K562 treated with DMSO at 1 percent for 24 hours (cell line): ENCODE results near the gene ZNF446. TPM values are rescaled to one million over a fixed set of nuclear protein-coding genes. Genes with fewer than 3 reads are reported as not detected.

Source experiments
- total RNA-seq: library from RNA; unstranded; fragments of 300-600 nt; gene quantifications from 2 replicates; pipeline ENCODE4 v1.2.3, GENCODE V29; 2022; ENCODE audit warnings: low read depth; ENCODE audit not compliant: insufficient read depth

The ZNF446 gene
- total RNA-seq, result 15.2 and 15.7 TPM in 2 replicates

DNA sequence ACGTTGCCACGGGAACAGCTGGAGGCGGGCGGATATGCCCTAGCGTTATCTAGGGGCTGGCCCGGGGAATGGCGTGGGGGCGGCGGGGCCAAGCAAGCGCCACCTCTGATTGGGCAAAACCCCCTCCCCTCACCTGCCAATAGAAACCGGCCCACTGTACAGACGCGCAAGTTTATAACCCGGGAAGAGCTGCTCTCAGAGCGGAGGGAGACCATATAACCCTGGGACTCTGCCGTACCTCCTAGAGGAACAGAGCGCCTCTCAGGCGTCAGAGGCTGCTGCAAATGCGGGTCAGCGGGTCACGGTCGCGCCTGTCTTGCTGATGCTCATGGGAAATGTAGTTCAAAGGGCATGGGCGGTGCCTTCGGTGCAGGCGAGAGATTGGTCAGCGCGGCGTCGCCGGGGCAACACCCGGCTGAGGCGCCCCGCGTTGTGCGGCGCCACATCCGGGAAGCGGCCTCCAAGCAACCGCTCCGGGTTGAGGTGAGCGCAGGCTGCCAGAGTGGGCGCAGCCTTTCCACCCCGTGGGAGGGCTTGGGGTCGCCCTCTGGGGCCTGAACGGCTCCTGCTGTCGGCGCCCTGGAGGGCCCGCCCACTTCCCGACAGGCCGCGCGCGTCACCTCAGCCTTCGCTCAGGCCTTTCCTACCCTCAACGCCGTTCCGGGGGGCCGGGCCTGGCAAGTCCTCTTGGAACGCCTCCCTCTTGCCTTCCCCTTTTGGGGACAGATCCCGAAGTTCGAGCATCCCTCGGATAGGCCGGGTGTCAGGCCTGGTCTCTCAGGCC is at the start of gene ZNF446:
ZNF446 (plus strand) TSS at position 639 of the 784 bp plus-strand sequence. CDS start 867 bp downstream, outside the sequence.

DNA sequence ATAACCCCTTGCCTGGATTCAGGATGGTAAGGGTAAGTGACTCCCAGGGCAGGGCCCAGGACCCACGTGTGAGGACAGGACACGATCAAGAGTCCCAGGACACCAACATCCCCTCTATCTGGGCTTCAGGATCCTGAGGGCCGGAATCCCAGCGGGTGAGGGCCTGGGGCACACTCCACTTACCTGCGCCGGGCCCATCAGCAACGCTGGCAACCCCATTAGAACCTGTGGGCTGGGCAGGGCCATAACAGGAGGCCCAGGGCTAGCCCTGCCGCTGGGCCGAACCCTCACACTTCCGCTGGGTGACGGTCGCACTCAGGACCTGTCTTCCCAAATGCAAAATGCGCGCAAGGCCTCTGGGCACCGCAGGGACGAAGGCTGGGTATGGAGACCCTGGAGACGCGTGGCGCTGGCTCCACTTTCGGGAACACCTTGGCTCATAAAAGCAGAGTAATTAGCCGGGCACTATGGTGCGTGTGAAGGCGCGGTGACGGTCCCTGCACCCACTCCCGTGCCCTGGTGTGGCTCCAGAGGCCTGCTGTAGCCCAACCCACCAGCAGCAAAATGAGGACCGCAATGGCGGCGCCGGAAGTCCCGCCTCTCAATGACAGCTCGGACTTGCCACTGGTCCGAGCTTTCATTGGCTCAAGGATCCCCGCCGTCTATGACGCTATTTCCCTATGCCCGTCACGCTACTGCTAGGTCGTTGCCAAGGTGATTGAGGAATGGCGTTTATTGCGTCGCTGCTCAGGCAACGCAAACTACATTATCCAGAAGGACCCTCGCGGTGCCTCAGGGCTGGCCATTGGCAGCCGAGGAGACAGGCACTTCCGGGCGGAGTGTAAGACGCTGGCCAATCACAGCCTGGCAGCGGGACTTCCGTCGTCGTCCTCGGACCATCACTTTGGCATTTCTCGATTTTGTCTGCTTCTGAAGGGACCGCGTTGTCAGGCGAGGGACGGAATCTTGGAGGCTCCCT is 36.3 kb upstream of the ZNF446 start, which contains the start of gene ZNF132:
ZNF132 (minus strand) TSS at position 578 of the 979 bp plus-strand sequence; CDS start at position 246, 332 bp downstream.

DNA sequence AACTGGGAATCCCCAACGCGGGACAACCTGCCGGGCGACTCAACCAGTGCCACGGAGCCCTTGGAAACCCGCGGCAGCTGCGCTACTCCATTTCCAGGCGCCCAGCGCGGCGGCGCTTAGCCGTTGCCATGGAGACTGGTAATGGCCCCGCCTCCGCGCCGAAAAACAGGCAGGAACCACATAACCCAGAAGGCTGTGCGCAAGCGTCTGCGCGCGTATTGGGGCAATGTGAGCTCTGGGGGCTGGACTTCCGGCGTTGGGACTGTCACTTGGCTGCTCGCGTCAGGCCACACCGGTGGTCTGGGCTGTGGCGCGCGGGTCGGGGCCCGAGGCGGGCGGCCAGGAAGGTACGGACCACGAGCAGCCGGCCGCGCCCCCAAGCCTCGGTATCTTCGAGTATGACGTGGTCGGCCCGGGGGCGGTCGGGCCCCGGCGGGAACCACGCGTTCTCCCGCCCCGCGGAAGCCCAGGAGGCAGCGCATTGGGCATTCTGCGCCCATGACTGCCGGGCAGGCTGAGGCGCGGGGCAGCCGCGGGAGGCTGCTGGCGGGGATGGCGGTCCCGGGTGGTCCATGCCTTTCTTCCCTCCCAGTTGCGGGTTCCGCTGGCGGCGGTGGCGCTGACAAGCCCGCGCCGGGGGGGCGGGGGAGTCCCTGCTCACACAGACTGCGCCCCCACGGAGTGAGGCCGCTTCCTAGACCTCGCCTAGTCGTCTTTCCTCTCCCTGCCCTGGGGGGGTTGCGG is 24.6 kb upstream of the ZNF446 start, which contains the start of gene ZNF324B:
ZNF324B (plus strand) TSS at position 265 of the 744 bp plus-strand sequence. CDS start 2,080 bp downstream, outside the sequence.

DNA sequence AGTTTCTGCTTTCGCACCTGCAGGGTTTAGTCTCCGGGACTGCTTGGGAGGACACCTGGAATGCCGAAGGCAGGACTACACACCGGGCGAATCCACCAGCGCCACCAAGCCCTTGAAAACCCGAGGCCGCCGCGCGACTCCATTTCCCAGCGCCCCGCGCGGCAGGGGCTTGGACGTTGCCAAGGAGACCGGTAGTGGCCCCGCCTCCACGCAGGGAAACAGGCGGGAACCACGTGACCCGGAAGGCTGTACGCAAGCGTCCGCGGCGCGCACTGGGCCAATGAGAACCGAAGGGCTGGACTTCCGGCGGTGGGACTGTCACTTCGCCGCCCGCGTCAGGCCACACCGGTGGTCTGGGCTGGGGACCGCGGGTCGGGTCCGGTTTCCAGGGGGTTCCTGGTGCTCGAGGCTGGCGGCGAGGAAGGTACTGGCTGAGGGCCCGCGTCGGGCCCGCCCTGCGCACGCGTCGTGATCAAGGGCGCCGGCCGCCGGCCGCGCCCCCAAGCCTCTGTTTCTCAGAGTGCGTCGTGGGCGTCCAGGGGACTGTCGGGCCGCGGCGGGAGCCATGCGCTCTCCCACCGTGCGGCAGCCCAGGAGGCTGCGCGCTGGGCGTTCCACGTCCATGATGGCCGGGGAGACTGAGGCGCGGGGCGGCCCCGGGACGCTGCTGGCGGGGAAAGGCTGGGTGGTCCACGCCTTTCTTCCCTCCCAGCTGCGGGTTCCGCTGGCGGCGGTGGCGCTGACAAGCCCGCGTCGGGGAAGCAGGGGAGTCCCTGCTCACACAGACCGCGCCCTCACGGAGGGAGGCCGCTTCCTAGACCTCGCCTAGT is 9.2 kb upstream of the ZNF446 start, which contains the start of gene ZNF324:
ZNF324 (plus strand) TSS at position 321 of the 830 bp plus-strand sequence. CDS start 2,106 bp downstream, outside the sequence.

DNA sequence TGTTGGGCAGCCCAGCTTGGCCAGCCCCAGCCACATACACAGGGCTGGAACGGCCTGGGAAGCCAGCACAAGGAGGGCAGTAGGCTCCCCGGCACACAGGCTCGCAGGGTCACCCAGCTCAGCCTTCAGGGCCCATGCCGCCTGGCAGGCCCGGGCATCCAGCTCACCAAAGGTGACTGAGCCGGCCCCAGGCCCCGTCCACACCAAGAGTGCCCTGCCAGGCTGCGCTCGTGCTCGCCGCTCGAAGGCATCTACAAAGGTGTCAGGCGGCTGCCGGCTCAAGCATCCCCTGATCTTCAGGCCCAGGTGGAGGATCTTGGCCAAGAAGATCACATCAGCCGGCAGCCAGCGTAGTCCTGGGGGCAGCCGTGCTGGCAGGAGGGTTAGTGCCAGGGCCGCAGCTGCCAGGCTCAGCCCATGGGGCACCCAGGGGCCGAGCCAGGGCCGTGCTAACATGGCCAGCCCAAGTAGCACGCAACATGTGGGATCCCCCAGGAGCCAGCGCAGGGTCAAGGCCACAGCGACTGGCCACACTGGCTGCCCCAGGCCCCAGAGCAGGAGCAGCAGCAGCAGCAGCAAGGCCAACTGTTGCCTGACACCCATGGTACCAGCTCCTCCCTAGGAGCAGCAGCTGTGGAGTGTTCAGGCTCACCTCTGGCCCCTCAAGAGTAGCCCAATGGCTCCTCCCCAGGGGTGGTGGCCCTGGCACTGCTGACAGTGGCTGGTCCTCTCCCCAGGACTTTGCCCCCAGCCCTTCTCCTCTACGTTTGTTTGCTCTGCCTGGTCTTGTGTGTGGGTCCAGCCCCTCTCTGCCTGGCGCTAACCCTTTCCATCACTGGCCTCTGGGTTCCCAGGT is 35.4 kb downstream of the ZNF446 start, which contains the start of gene SLC27A5:
SLC27A5 (minus strand) TSS at position 640 of the 856 bp plus-strand sequence; CDS start at position 603, 37 bp downstream.

DNA sequence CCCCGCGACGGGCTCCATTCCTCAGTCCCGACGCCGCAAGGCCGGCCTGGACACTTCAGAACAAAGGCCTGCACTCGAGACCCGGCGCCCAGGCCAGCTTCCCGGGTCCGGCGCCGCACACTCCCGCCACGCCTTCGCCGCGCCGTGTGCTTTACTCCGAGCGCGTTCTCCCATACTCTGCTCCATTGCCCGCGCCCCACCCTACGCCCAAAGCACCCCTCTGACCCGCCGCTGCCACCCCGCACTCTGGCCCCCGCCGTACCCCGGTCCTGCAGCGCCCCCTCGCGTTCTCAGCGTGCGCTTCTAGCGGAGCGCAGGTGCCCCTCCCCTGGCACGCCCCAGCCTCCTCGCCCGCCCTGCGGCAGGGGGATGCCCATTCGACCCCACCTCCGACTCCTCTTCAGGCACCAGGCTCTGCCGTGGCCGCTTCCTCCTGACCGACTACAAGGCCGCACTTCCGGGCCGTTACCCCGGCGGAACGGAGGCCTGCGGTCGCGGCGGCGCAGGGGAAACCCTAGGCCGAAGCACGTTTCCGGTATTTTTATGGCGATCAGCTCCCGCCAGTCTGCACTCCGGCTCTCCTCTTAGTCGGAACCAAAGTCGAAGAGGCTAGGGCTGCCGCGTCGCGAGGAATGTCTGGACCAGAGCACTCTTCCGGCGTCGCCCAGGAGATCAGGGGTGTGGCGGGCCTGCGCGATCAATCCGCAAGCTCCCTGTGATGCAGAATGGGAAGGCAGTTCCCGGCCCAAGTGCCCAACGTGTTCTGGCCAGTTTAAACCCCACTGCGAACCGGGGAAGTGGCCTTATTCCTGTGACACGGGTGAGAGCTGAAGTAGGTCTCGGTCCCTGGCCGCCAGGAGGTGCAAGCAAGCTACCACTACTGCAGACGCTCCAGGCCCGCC is 43.5 kb downstream of the ZNF446 start, which contains the start of gene ZBTB45:
ZBTB45 (minus strand) TSS at position 456 of the 902 bp plus-strand sequence. CDS start 2,137 bp downstream, outside the sequence.

Other genes starting within 250 kb of the ZNF446 start
- 28.3 and 28.5 TPM in 2 replicates for gene ZNF544, start 247.4 kb upstream of the ZNF446 start, total RNA-seq
- gene ZNF8, start 197.4 kb upstream of the ZNF446 start, total RNA-seq, result 1.5 and 1.7 TPM in 2 replicates
- gene ERVK3-1, start 171.0 kb upstream of the ZNF446 start, total RNA-seq, result 79.3 and 90.5 TPM in 2 replicates
- gene ZSCAN22, start 149.4 kb upstream of the ZNF446 start, total RNA-seq, result 2.2 and 3.1 TPM in 2 replicates
- 53.9 and 61.3 TPM in 2 replicates for gene A1BG, start 122.9 kb upstream of the ZNF446 start, total RNA-seq
- 6.2 and 6.8 TPM in 2 replicates for gene ZNF497, start 113.6 kb upstream of the ZNF446 start, total RNA-seq
- gene ZNF837, start 95.3 kb upstream of the ZNF446 start, total RNA-seq, result 5.8 and 6.7 TPM in 2 replicates
- gene RPS5, start 89.1 kb upstream of the ZNF446 start, total RNA-seq, result 5,699 and 5,966 TPM in 2 replicates
- gene RNF225, start 80.7 kb upstream of the ZNF446 start, total RNA-seq, result not detected in 2 replicates
- 31.3 and 34.8 TPM in 2 replicates for gene ZNF584, start 67.7 kb upstream of the ZNF446 start, total RNA-seq
- gene ZNF132, start 36.2 kb upstream of the ZNF446 start, total RNA-seq, result 0.44 and 1.00 TPM in 2 replicates
- 7.5 and 10.6 TPM in 2 replicates for gene ZNF324B, start 24.7 kb upstream of the ZNF446 start, total RNA-seq
- 16.9 and 19.2 TPM in 2 replicates for gene ZNF324, start 9.3 kb upstream of the ZNF446 start, total RNA-seq
- gene SLC27A5, start 35.6 kb downstream of the ZNF446 start, total RNA-seq, result 19.7 and 26.5 TPM in 2 replicates
- 20.5 and 25.2 TPM in 2 replicates for gene ZBTB45, start 43.5 kb downstream of the ZNF446 start, total RNA-seq
- 902 and 994 TPM in 2 replicates for gene TRIM28, start 67.7 kb downstream of the ZNF446 start, total RNA-seq
- 154 and 169 TPM in 2 replicates for gene CHMP2A, start 78.8 kb downstream of the ZNF446 start, total RNA-seq
- 151 and 152 TPM in 2 replicates for gene UBE2M, start 82.3 kb downstream of the ZNF446 start, total RNA-seq
- 20.4 and 23.0 TPM in 2 replicates for gene MZF1, start 97.0 kb downstream of the ZNF446 start, total RNA-seq